ENCODE measurements around the gene S1PR3.

GRCh38 chr9:89022902-89023301 is 31.6 kb downstream of the S1PR3 start:
- TF ChIP-seq EZH2 (IDR thresholded peaks at IDR 0.05; ENCODE audit: borderline replicate concordance, low read depth, low read length, poor library complexity, severe bottlenecking) (no peak), CTCF (conservative IDR thresholded peaks at IDR 0.05; ENCODE audit: low read depth, low read length) (no peak)
